Parathyroid adenoma (tissue), 2 donors: ENCODE data around the gene ADM.

Experiments used
- H2AFZ ChIP-seq: fragments of 300-600 bp; sonication (generic); one replicate; pipeline ENCODE4 v1.7.0; 2017; ENCODE audit warnings: antibody characterized with exemption, mild to moderate bottlenecking
- H3K27ac ChIP-seq: fragments of 300-600 bp; sonication (generic); one replicate; pipeline ENCODE4 v1.7.0; 2017
- H3K27me3 ChIP-seq: fragments of 300-600 bp; sonication (generic); one replicate; pipeline ENCODE4 v1.7.0; 2017; ENCODE audit warnings: low read length; ENCODE audit not compliant: control insufficient read depth, insufficient read depth
- H3K36me3 ChIP-seq: fragments of 300-600 bp; sonication (generic); one replicate; pipeline ENCODE4 v1.7.0; 2017; ENCODE audit warnings: low read length; ENCODE audit not compliant: control insufficient read depth, insufficient read depth
- H3K4me1 ChIP-seq: fragments of 300-600 bp; sonication (generic); one replicate; pipeline ENCODE4 v1.7.0; 2017; ENCODE audit warnings: control low read depth
- H3K4me2 ChIP-seq: fragments of 300-600 bp; sonication (generic); one replicate; pipeline ENCODE4 v1.7.0; 2017; ENCODE audit warnings: low read length
- H3K4me3 ChIP-seq: fragments of 300-600 bp; sonication (generic); one replicate; pipeline ENCODE4 v1.7.0; 2017; ENCODE audit warnings: low read depth, low read length
- H3K79me2 ChIP-seq: fragments of 300-600 bp; sonication (generic); one replicate; pipeline ENCODE4 v1.7.0; 2017; ENCODE audit warnings: control low read depth
- H3K9ac ChIP-seq: fragments of 300-600 bp; sonication (generic); one replicate; pipeline ENCODE4 v1.7.0; 2017; ENCODE audit warnings: mild to moderate bottlenecking
- H3K9me3 ChIP-seq: fragments of 300-600 bp; sonication (generic); one replicate; pipeline ENCODE4 v1.7.0; 2017; ENCODE audit warnings: low read length; ENCODE audit not compliant: control insufficient read depth
- TF ChIP-seq, protein P1 (sequence below): fragments of 300-600 bp; sonication (generic); IDR thresholded peaks from one replicate; pipeline ENCODE4 v1.7.0; 2017; ENCODE audit warnings: antibody characterized with exemption, mild to moderate bottlenecking
- donor health status: primary hyperparathyroidism.

The ADM gene

DNA sequence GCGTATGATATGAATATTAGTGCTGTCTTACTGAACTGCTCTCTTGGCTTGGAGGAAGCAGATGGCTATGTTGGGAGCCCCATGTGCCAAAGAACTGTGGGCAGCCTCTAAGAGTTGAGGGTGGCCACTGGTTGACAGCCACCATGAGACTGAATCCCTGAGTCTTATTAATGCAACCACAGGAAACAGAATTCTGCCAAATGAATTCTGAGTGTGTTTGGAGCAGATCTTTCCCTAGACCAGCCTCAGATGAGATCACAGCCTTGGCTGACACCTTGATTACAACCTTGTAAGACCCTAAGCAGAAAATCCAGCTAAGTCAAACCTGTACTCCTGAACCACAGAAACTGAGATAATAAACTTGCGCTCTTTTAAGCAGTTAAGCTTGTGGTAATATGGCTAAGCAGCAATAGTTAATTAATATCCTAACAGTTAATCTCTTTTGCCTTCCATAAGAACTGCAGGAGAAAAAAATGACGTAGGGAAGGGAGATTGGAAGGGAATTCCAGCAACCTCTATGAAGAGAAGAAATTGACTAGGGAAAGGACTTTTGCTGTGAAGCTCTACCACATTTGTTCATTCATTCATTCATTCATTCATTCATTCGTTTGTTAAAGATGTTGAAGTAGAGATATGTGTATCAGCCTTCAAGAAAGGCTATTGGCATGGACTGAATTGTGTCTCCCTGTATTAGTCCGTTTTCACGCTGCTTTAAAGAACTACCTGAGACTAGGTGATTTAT lies 26.8 kb downstream of the ADM start:
- TF ChIP-seq, protein P1, sequence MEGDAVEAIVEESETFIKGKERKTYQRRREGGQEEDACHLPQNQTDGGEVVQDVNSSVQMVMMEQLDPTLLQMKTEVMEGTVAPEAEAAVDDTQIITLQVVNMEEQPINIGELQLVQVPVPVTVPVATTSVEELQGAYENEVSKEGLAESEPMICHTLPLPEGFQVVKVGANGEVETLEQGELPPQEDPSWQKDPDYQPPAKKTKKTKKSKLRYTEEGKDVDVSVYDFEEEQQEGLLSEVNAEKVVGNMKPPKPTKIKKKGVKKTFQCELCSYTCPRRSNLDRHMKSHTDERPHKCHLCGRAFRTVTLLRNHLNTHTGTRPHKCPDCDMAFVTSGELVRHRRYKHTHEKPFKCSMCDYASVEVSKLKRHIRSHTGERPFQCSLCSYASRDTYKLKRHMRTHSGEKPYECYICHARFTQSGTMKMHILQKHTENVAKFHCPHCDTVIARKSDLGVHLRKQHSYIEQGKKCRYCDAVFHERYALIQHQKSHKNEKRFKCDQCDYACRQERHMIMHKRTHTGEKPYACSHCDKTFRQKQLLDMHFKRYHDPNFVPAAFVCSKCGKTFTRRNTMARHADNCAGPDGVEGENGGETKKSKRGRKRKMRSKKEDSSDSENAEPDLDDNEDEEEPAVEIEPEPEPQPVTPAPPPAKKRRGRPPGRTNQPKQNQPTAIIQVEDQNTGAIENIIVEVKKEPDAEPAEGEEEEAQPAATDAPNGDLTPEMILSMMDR = no peak
- H3K36me3 ChIP-seq = no peaks in the 10 kb centered on the region
- H3K79me2 ChIP-seq = no peaks in the 10 kb centered on the region
- no peak overlapping the region for H3K4me3 ChIP-seq
- H3K27ac ChIP-seq = no peak overlapping the region
- no peak overlapping the region for H2AFZ ChIP-seq
- H3K4me2 ChIP-seq = no peak overlapping the region
- H3K9me3 ChIP-seq = no peaks in the 10 kb centered on the region
- peaks cover 13% of the 10 kb centered on the region for H3K4me1 ChIP-seq
- no peak overlapping the region for H3K9ac ChIP-seq
- no peaks in the 10 kb centered on the region for H3K27me3 ChIP-seq

DNA sequence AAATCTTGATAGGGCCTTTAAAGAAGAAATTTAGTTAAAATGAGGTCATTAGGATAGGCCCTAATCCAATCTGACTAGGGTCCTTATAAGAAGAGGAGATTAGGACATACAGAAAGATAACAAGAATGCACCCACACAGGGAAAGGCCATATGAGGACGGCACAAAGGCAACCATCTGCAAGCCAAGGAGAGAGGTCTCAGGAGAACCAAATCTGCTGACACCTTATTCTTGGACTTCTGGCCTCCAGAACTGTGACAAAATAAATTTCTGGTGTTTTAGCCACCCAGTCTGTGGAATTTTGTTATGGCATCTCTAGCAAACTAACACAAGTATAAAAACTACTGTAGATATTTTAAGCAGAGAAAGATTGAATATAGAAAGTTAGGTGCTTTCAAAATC lies 28.6 kb downstream of the ADM start:
- peaks cover 7% of the 10 kb centered on the region for H3K4me1 ChIP-seq
- H3K36me3 ChIP-seq = no peaks in the 10 kb centered on the region
- H3K9ac ChIP-seq = no peak overlapping the region
- H3K27ac ChIP-seq = no peak overlapping the region
- H2AFZ ChIP-seq = no peak overlapping the region
- no peak overlapping the region for H3K4me3 ChIP-seq
- no peaks in the 10 kb centered on the region for H3K79me2 ChIP-seq
- no peaks in the 10 kb centered on the region for H3K9me3 ChIP-seq
- TF ChIP-seq, protein P1 = no peak
- H3K4me2 ChIP-seq = no peak overlapping the region
- H3K27me3 ChIP-seq = no peaks in the 10 kb centered on the region

DNA sequence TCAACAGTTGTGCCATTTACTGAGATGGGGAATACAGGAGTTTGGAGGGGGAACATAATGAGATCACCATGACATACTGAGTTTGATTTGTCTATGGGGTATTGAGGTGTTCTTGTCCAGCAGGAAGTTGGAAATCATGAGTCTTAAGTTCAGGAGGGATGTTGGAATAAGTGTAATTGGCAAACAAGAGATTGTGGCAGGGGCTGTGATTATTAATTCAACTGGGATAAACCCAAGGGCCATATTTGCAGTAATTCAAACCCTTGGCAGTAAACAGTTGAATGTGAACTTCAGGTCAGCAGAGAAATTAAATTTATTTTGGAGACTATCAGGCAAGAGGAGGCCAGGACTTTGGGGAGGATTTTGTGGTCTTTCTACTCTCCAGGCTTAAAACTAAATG lies 33.4 kb downstream of the ADM start:
- Histone ChIP-seq H3K9me3 (no peaks in the 10 kb centered on the region), H3K27ac (no peak overlapping the region)
- TF ChIP-seq, protein P1 = no peak

DNA sequence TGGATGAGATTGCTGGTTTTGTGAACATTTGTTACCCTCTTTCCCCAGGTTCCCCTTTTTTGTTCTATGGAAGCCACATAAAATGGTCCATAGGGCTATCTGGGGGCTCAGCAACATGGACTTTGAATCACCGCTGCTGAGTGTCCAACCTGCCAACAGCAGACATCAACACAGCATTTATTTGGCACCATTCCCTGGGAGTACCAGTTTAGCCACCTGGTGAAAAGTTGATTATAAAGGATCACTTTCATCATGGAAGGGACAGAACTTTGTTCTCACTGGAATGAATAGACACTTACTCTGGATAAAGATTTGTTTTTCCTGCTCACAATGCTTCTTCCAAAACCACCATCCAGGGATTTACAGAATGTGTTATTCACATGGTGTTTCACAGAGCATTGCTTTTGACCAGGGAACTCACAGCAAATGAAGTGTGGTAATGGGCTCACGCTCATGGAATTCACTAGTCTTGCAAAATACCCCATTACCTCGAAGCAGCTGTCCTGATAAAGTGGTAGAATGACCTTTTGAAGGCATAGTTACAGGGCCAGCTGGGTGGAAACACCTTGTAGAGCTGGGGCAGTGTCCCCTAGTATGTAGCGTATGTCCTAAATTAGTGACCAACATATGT lies 43.9 kb downstream of the ADM start:
- no peaks in the 10 kb centered on the region for H3K9me3 ChIP-seq
- H3K27me3 ChIP-seq = no peaks in the 10 kb centered on the region
- H3K4me3 ChIP-seq = no peak overlapping the region
- H3K79me2 ChIP-seq = no peaks in the 10 kb centered on the region
- H3K4me1 ChIP-seq = peaks cover 23% of the 10 kb centered on the region
- TF ChIP-seq, protein P1 = no peak
- H3K27ac ChIP-seq = no peak overlapping the region
- H3K9ac ChIP-seq = no peak overlapping the region
- H3K4me2 ChIP-seq = no peak overlapping the region
- H2AFZ ChIP-seq = no peak overlapping the region
- H3K36me3 ChIP-seq = no peaks in the 10 kb centered on the region

More for the DNA sequence above, 33.4 kb downstream of the ADM start:
- Histone ChIP-seq H2AFZ (no peak overlapping the region), H3K27me3 (no peaks in the 10 kb centered on the region), H3K4me3 (no peak overlapping the region), H3K9ac (no peak overlapping the region), H3K79me2 (no peaks in the 10 kb centered on the region), H3K4me2 (no peak overlapping the region), H3K4me1 (no peaks in the 10 kb centered on the region), H3K36me3 (no peaks in the 10 kb centered on the region)

DNA sequence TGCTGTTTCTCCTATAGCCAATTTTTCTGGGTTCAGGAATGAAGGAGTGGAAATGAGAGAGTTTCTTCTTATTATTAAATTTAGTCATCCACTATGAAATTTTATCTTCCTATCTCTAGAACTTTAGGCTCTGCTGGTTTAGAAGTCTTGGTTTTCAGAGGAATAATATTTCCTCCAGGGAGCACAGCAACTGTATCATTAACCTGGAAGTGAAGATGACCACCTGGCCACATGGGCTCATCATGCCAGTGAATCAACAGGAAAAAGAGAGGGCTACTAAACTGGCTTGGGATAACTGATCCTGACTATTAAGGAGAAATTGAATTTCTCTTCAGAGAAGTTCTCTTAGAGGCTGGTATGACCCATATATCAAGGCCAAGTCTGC lies 44.4 kb downstream of the ADM start:
- H3K4me1 ChIP-seq = peaks cover 23% of the 10 kb centered on the region
- H3K27ac ChIP-seq = no peak overlapping the region
- TF ChIP-seq, protein P1 = no peak

More for the DNA sequence above, 44.4 kb downstream of the ADM start:
- no peak overlapping the region for H3K9ac ChIP-seq
- no peaks in the 10 kb centered on the region for H3K36me3 ChIP-seq
- no peak overlapping the region for H2AFZ ChIP-seq
- H3K79me2 ChIP-seq = no peaks in the 10 kb centered on the region
- no peaks in the 10 kb centered on the region for H3K27me3 ChIP-seq
- H3K4me3 ChIP-seq = no peak overlapping the region
- no peak overlapping the region for H3K4me2 ChIP-seq
- no peaks in the 10 kb centered on the region for H3K9me3 ChIP-seq
